K562 (cell line): ENCODE results near the gene KIF20B. TPM values are rescaled to one million over a fixed set of nuclear protein-coding genes. Genes with fewer than 3 reads are reported as not detected.

ENCODE experiments used
- ATAC-seq: fragments of 200-7000 bp; cut with Tn5 transposase; 3 replicates; pipeline ENCODE4 v1.9.1; 2020; ENCODE audit warnings: moderate library complexity
- BruUV-seq: library from RNA; stranded (reverse); fragments of 400-500 nt; replicated peaks from 2 replicates; lab custom pipeline; 2021; lab: Mats Ljungman, UMichigan
- CTCF ChIA-PET: fragments of 300-600 bp; formaldehyde crosslinking; extraction: SDS; loops from one replicate; lab custom pipeline; 2021; ENCODE audit warnings: low intra/inter-chr PET ratio; lab: Yijun Ruan, JAX
- POLR2A ChIA-PET: fragments of 300-600, 350-650 bp; sonication (Branson Sonifier 250); formaldehyde crosslinking; extraction: SDS; loops from one replicate; lab custom pipeline; 2021; ENCODE audit warnings: antibody characterized with exemption, inconsistent platforms; lab: Yijun Ruan, JAX
- DNase-seq, 4 experiments: peaks; one replicate each; pipeline versions ENCODE4 v3.0.0 to v3.0.0-alpha.2; 2011 to 2018; ENCODE audit warnings: low spot score in 3 of 4, mixed read lengths in 3 of 4; ENCODE audit errors: extremely low read depth in 1 of 4
- FAIRE-seq: peaks from 2 replicates; lab custom pipeline; 2011; peaks lifted over from hg19 to GRCh38; lab: Jason Lieb, UNC
- H2AFZ ChIP-seq: 2 replicates; pipeline ENCODE4 v1.6.0; 2011; ENCODE audit warnings: low read depth, low read length, control low read depth, inconsistent platforms
- H3K27ac ChIP-seq: fragments of 200-600 bp; 3 replicates; pipeline ENCODE4 v1.8.0; 2011; ENCODE audit warnings: low read depth, mild to moderate bottlenecking, control low read depth, inconsistent platforms, low read length, moderate library complexity, mixed read lengths; ENCODE audit errors: extremely low read depth
- H3K27me3 ChIP-seq, 2 experiments: fragments of 300-600 bp in 1 of 2; 2 replicates in 1 of 2; 3 replicates in 1 of 2; pipeline versions ENCODE4 v1.6.0 to v1.8.0; 2011; ENCODE audit warnings: inconsistent platforms in 2 of 2, low read length in 2 of 2, mild to moderate bottlenecking in 1 of 2, mixed read lengths in 1 of 2, moderate library complexity in 1 of 2; ENCODE audit not compliant: control insufficient read depth in 2 of 2, insufficient read depth in 2 of 2
- H3K36me3 ChIP-seq: fragments of 300-600 bp; 3 replicates; pipeline ENCODE4 v1.8.0; 2011; ENCODE audit warnings: mild to moderate bottlenecking, low read length, inconsistent platforms; ENCODE audit not compliant: control insufficient read depth, insufficient read depth
- H3K4me1 ChIP-seq, 2 experiments: fragments of 200-600 bp in 1 of 2; replicated peaks in 1 of 2; 2 replicates in 1 of 2; 3 replicates in 1 of 2; pipeline versions ENCODE4 v1.5.1 to v1.8.0; 2011; ENCODE audit warnings: inconsistent platforms in 2 of 2, low read length in 2 of 2, mild to moderate bottlenecking in 1 of 2, mixed read lengths in 1 of 2, moderate library complexity in 1 of 2; ENCODE audit not compliant: control insufficient read depth in 2 of 2, insufficient read depth in 2 of 2
- H3K4me2 ChIP-seq: 2 replicates; pipeline ENCODE4 v1.6.1; 2011; ENCODE audit warnings: low read length, control low read depth, inconsistent platforms, mixed read lengths; ENCODE audit not compliant: insufficient read depth
- H3K4me3 ChIP-seq: fragments of 200-600 bp; sonication (generic), shearing (Covaris generic); 2 replicates; pipeline ENCODE4 v1.5.1; 2016; ENCODE audit warnings: control low read depth, inconsistent platforms
- H3K79me2 ChIP-seq: fragments of 200-600 bp; 3 replicates; pipeline ENCODE4 v1.8.0; 2011; ENCODE audit warnings: low read length, inconsistent platforms; ENCODE audit not compliant: control insufficient read depth, insufficient read depth
- H3K9ac ChIP-seq, 2 experiments: 2 replicates each; pipeline versions ENCODE4 v1.6.0 to v1.6.1; 2011; ENCODE audit warnings: low read depth in 2 of 2, low read length in 2 of 2, control low read depth in 1 of 2, inconsistent platforms in 1 of 2, mild to moderate bottlenecking in 1 of 2, mixed read lengths in 1 of 2; ENCODE audit not compliant: insufficient read depth in 1 of 2
- H3K9me1 ChIP-seq: one replicate; pipeline ENCODE4 v1.6.0; 2011; ENCODE audit warnings: inconsistent platforms, mild to moderate bottlenecking, low read length, moderate library complexity; ENCODE audit not compliant: control insufficient read depth, insufficient read depth
- H3K9me3 ChIP-seq: replicated peaks from 2 replicates; pipeline ENCODE4 v1.5.1; 2011; ENCODE audit warnings: low read depth, low read length, inconsistent platforms; ENCODE audit not compliant: control insufficient read depth, insufficient read depth
- H4K20me1 ChIP-seq: replicated peaks from 2 replicates; pipeline ENCODE4 v1.6.1; 2011; ENCODE audit warnings: low read length, inconsistent platforms, mixed read lengths; ENCODE audit not compliant: control insufficient read depth, insufficient read depth
- CEBPG ChIP-seq, 3 experiments: fragments of 200-800 bp in 1 of 3; sonication (Bioruptor generic) in 1 of 3; sonication (generic) in 1 of 3; formaldehyde crosslinking in 1 of 3; IDR thresholded peaks in 2 of 3; conservative IDR thresholded peaks in 1 of 3; 2 replicates each; pipeline versions ENCODE4 v1.6.1 to v1.8.0; 2016 to 2022; ENCODE audit warnings: missing compliant biosample characterization in 2 of 3, missing genetic modification characterization in 2 of 3, mild to moderate bottlenecking in 1 of 3, missing genetic modification reagents in 1 of 3
- CREB1 ChIP-seq, 2 experiments: sonication (generic) in 1 of 2; formaldehyde crosslinking in 1 of 2; IDR thresholded peaks; 2 replicates each; pipeline versions ENCODE4 v1.6.1 to v1.8.0; 2012 to 2022; ENCODE audit warnings: inconsistent platforms in 1 of 2, mild to moderate bottlenecking in 1 of 2, missing genetic modification reagents in 1 of 2, moderate library complexity in 1 of 2
- E2F3 ChIP-seq: fragments of 250-450 bp; sonication (Bioruptor Pico); IDR thresholded peaks from 2 replicates; pipeline ENCODE4 v1.4.0; 2020; ENCODE audit warnings: mild to moderate bottlenecking
- HDAC3 ChIP-seq: fragments of 450-650 bp; IDR thresholded peaks from 2 replicates; pipeline ENCODE4 v1.6.1; 2018; ENCODE audit warnings: borderline replicate concordance, mild to moderate bottlenecking, moderate library complexity; ENCODE audit not compliant: partially characterized antibody
- LEF1 ChIP-seq: fragments of 450-650 bp; IDR thresholded peaks from 2 replicates; pipeline ENCODE4 v1.6.1; 2016; ENCODE audit warnings: mild to moderate bottlenecking
- ZBTB7A ChIP-seq: IDR thresholded peaks from 2 replicates; pipeline ENCODE4 v1.6.1; 2011; ENCODE audit warnings: low read depth, mild to moderate bottlenecking, low read length, moderate library complexity, borderline replicate concordance; ENCODE audit not compliant: control insufficient read depth
- WGBS: fragments of 100-300 bp; shearing (Covaris generic); methylation state at CpG from one replicate; pipeline ENCODE4 v1.1.6; 2016; ENCODE audit warnings: low coverage, mixed read lengths; ENCODE audit not compliant: insufficient coverage; ENCODE audit errors: missing lambda C conversion rate; 5-methylcytosine and 5-hydroxymethylcytosine counted together
- in situ Hi-C: fragments of 300-500 bp; cut with MboI; formaldehyde crosslinking; loops from 4 replicates; pipeline ENCODE4 v1.15.0; 2018; ENCODE audit warnings: inconsistent platforms, mixed read lengths
- intact Hi-C: fragments of 100-400 bp; cut with micrococcal nuclease; formaldehyde crosslinking; loops from 2 replicates; pipeline ENCODE4 v1.14.2; 2022
- polyA plus RNA-seq, 8 experiments: library from polyadenylated mRNA; depleted of rRNA in 4 of 8; stranded (reverse) in 5 of 8; unstranded in 3 of 8; fragments of >200 nt; fragmentation: Nextera tagmentation in 2 of 8; fragmentation: Illumina TruSeq in 1 of 8; extraction: Ambion mirVana in 2 of 8; extraction: Trizol in 1 of 8; gene quantifications; 2 replicates each; pipeline versions ENCODE4 v1.2.1 to v1.2.3, GENCODE V29; 2011 to 2014; ENCODE audit warnings: inconsistent platforms in 1 of 8, missing spikeins in 1 of 8
- total RNA-seq, 7 experiments: library from RNA; depleted of rRNA in 6 of 7; stranded (reverse); fragments of >200 nt in 6 of 7; fragmentation: Illumina TruSeq in 2 of 7; extraction: Trizol in 2 of 7; gene quantifications; 2 replicates each; pipeline versions ENCODE4 v1.2.1 to v1.2.3, GENCODE V29; 2011 to 2021; ENCODE audit warnings: low replicate concordance in 1 of 7
- TF ChIP-seq, protein P1 (sequence below): fragments of 250-450 bp; sonication (Bioruptor Pico); IDR thresholded peaks from 2 replicates; pipeline ENCODE4 v1.8.0; 2022; ENCODE audit warnings: moderate library complexity, mild to moderate bottlenecking, inconsistent platforms
- TF ChIP-seq, protein P2 (sequence below): fragments of 450-650 bp; IDR thresholded peaks from 2 replicates; pipeline ENCODE4 v1.6.1; 2014; ENCODE audit warnings: low read depth, mild to moderate bottlenecking, moderate library complexity, borderline replicate concordance
- TF ChIP-seq, protein P3 (sequence below): sonication (generic); formaldehyde crosslinking; IDR thresholded peaks from 2 replicates; pipeline ENCODE4 v1.8.0; 2022; ENCODE audit warnings: mild to moderate bottlenecking, missing genetic modification reagents

The KIF20B gene
- total and polyA plus RNA-seq, 9 of the 15 experiments (the other 6 are each of a cell fraction or from before 2014, with no cell fraction given), result 18.6 to 56.5 (median 32.9) TPM

DNA sequence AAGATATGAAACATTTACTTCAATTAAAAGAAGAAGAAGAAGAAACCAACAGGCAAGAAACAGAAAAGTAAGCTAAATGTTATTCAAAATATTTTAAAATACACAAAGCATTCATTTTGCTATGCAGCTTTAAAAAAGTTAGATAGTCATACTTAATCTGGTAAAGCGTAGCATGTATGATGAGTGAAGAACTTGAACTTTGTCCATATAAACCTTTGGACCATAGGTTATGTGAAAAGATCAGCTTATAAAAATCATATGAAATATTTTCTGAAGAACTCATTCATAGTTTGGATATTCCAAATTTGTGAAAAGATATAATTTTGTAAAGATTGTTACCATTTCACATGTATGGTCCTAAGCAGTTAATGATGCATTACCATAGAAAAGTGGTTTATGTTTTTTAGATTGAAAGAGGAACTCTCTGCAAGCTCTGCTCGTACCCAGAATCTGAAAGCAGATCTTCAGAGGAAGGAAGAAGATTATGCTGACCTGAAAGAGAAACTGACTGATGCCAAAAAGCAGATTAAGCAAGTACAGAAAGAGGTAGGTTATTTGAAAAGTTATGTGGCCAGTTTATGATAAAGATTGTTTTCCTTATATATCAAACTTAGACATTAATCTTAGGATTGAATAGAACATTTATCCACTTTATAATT, 37.3 kb downstream of the KIF20B start:
- intact Hi-C loops, result no loop called here
- ChIA-PET POLR2A (no interaction called here), CTCF (no interaction called here)
- Histone ChIP-seq H3K4me3 (no peak overlapping the region), H3K36me3 (peaks cover 69% of the 10 kb centered on the region), H3K27me3 (no peaks in the 10 kb centered on the region), H4K20me1 (no peaks in the 10 kb centered on the region), H3K4me2 (no peak overlapping the region), H3K9ac (no peak overlapping the region), H3K4me1 (no peaks in the 10 kb centered on the region), H3K27ac (no peak overlapping the region)
- in situ Hi-C loops, result no loop called here
- no peak for DNase-seq
- TF ChIP-seq ZBTB7A (no peak), LEF1 (no peak), CREB1 (IDR thresholded peaks at IDR 0.05) (no peak), CREB1 (CRISPR knock-in tag; IDR thresholded peaks at IDR 0.05) (no peak), E2F3 (CRISPR knock-in tag) (no peak), CEBPG (CRISPR knock-in tag; IDR thresholded peaks at IDR 0.05) (no peak), CEBPG (tag; conservative IDR thresholded peaks at IDR 0.05 in 1 of 2, IDR thresholded peaks at IDR 0.05 in 1 of 2) (no peak), HDAC3 (no peak)
- TF ChIP-seq, protein P1, sequence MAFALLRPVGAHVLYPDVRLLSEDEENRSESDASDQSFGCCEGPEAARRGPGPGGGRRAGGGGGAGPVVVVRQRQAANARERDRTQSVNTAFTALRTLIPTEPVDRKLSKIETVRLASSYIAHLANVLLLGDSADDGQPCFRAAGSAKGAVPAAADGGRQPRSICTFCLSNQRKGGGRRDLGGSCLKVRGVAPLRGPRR (CRISPR knock-in tag), result no peak
- TF ChIP-seq, protein P2, sequence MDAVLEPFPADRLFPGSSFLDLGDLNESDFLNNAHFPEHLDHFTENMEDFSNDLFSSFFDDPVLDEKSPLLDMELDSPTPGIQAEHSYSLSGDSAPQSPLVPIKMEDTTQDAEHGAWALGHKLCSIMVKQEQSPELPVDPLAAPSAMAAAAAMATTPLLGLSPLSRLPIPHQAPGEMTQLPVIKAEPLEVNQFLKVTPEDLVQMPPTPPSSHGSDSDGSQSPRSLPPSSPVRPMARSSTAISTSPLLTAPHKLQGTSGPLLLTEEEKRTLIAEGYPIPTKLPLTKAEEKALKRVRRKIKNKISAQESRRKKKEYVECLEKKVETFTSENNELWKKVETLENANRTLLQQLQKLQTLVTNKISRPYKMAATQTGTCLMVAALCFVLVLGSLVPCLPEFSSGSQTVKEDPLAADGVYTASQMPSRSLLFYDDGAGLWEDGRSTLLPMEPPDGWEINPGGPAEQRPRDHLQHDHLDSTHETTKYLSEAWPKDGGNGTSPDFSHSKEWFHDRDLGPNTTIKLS, result no peak
- TF ChIP-seq, protein P3, sequence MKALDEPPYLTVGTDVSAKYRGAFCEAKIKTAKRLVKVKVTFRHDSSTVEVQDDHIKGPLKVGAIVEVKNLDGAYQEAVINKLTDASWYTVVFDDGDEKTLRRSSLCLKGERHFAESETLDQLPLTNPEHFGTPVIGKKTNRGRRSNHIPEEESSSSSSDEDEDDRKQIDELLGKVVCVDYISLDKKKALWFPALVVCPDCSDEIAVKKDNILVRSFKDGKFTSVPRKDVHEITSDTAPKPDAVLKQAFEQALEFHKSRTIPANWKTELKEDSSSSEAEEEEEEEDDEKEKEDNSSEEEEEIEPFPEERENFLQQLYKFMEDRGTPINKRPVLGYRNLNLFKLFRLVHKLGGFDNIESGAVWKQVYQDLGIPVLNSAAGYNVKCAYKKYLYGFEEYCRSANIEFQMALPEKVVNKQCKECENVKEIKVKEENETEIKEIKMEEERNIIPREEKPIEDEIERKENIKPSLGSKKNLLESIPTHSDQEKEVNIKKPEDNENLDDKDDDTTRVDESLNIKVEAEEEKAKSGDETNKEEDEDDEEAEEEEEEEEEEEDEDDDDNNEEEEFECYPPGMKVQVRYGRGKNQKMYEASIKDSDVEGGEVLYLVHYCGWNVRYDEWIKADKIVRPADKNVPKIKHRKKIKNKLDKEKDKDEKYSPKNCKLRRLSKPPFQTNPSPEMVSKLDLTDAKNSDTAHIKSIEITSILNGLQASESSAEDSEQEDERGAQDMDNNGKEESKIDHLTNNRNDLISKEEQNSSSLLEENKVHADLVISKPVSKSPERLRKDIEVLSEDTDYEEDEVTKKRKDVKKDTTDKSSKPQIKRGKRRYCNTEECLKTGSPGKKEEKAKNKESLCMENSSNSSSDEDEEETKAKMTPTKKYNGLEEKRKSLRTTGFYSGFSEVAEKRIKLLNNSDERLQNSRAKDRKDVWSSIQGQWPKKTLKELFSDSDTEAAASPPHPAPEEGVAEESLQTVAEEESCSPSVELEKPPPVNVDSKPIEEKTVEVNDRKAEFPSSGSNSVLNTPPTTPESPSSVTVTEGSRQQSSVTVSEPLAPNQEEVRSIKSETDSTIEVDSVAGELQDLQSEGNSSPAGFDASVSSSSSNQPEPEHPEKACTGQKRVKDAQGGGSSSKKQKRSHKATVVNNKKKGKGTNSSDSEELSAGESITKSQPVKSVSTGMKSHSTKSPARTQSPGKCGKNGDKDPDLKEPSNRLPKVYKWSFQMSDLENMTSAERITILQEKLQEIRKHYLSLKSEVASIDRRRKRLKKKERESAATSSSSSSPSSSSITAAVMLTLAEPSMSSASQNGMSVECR (CRISPR knock-in tag), result no peak
- TF ChIP-seq, all 486 proteins: peak for 0
- no peak overlapping the region for H2AFZ ChIP-seq
- no peaks in the 10 kb centered on the region for H3K9me1 ChIP-seq
- H3K9me3 ChIP-seq, result no peaks in the 10 kb centered on the region
- ATAC-seq (no peak), FAIRE-seq (no peak)
- no TSS peak for BruUV-seq
- H3K79me2 ChIP-seq, result 0 out of 3 replicates have a peak, but pooled peaks cover 3% of the 10 kb centered on the region
- WGBS, result 0% methylated on average over 1 of the region's 2 CpGs
